ENCODE results near the gene PLXNA2. TPM values are rescaled to one million over a fixed set of nuclear protein-coding genes. Genes with fewer than 3 reads are reported as not detected.

The PLXNA2 gene
- total and polyA plus RNA-seq, 11 donors: 9.2 to 28.2 (median 18.0) TPM

GRCh38 chr1:208122612-208123358 is 121.4 kb downstream of the PLXNA2 start:
- TF ChIP-seq CTCF (IDR thresholded peaks at IDR 0.05): no peak
- TF ChIP-seq POLR2A (IDR thresholded peaks at IDR 0.05): no peak
- intact Hi-C loops (cut with DNase I): no loop called here
- Histone ChIP-seq H3K9me3 (no peaks in the 10 kb centered on the region), H3K27me3 (no peaks in the 10 kb centered on the region), H3K36me3 (no peaks in the 10 kb centered on the region), H3K4me3 (no peak overlapping the region), H3K27ac (no peak overlapping the region), H3K4me1 (peaks cover 0 to 29% (median 10%) of the 10 kb centered on the region in 12 donors)
- 93 to 96% (median 95%) methylated on average over 4 of the region's 4 CpGs for WGBS, 4 donors
- no peak for DNase-seq
- no peak for ATAC-seq

GRCh38 chr1:208121813-208122364 is 122.3 kb downstream of the PLXNA2 start:
- H3K36me3 ChIP-seq: no peaks in the 10 kb centered on the region
- 91 to 98% (median 95%) methylated on average over 3 of the region's 3 CpGs for WGBS, 4 donors
- intact Hi-C loops (cut with DNase I): no loop called here
- peaks cover 0 to 31% (median 11%) of the 10 kb centered on the region in 12 donors for H3K4me1 ChIP-seq
- no peak for ATAC-seq
- no peak overlapping the region for H3K4me3 ChIP-seq
- no peaks in the 10 kb centered on the region for H3K9me3 ChIP-seq
- DNase-seq: no peak
- H3K27ac ChIP-seq: no peak overlapping the region
- H3K27me3 ChIP-seq: no peaks in the 10 kb centered on the region
- TF ChIP-seq POLR2A (IDR thresholded peaks at IDR 0.05) (no peak), CTCF (IDR thresholded peaks at IDR 0.05) (no peak)

GRCh38 chr1:208120431-208120790 is 123.8 kb downstream of the PLXNA2 start:
- H3K4me3 ChIP-seq: no peak overlapping the region
- ATAC-seq (no peak), DNase-seq (no peak)
- no peaks in the 10 kb centered on the region for H3K27me3 ChIP-seq
- no peaks in the 10 kb centered on the region for H3K36me3 ChIP-seq
- H3K9me3 ChIP-seq: no peaks in the 10 kb centered on the region
- peaks cover 0 to 44% (median 12%) of the 10 kb centered on the region in 12 donors for H3K4me1 ChIP-seq
- WGBS, 4 donors: 48 to 90% (median 85%) methylated on average over 2 of the region's 2 CpGs
- no peak overlapping the region for H3K27ac ChIP-seq
- TF ChIP-seq CTCF (IDR thresholded peaks at IDR 0.05): no peak
- TF ChIP-seq POLR2A (IDR thresholded peaks at IDR 0.05): no peak
- intact Hi-C loops (cut with DNase I): no loop called here

GRCh38 chr1:208118841-208119606 is 125.2 kb downstream of the PLXNA2 start:
- peaks cover 0 to 46% (median 12%) of the 10 kb centered on the region in 12 donors for H3K4me1 ChIP-seq
- ATAC-seq (no peak), DNase-seq (no peak)
- intact Hi-C loops (cut with DNase I): loop anchor here in 1 of 10 donors (5.0 kb wide), 1 partner anchor 43 kb away; no protein-coding TSS in a partner anchor
- no peaks in the 10 kb centered on the region for H3K27me3 ChIP-seq
- 86 to 88% (median 88%) methylated on average over 12 of the region's 12 CpGs for WGBS, 4 donors
- TF ChIP-seq CTCF (IDR thresholded peaks at IDR 0.05) (no peak), POLR2A (IDR thresholded peaks at IDR 0.05) (no peak)
- no peak overlapping the region for H3K27ac ChIP-seq
- no peaks in the 10 kb centered on the region for H3K36me3 ChIP-seq
- H3K4me3 ChIP-seq: no peak overlapping the region
- no peaks in the 10 kb centered on the region for H3K9me3 ChIP-seq
